ENCODE results near the gene USP44.

- no peak for TF ChIP-seq CTCF (IDR thresholded peaks at IDR 0.05; ENCODE audit: low read depth, low read length, poor library complexity, severe bottlenecking)
- TF ChIP-seq EZH2phosphoT487 (IDR thresholded peaks at IDR 0.05; ENCODE audit: borderline replicate concordance, low read length), result no peak
Measured at GRCh38 chr12:95591731-95592130, 40.5 kb upstream of the USP44 start.
